ENCODE measurements around the gene ZC3H7A. TPM values are rescaled to one million over a fixed set of nuclear protein-coding genes. Genes with fewer than 3 reads are reported as not detected.

The ZC3H7A gene
- total RNA-seq, 1 experiment from 2014 or later, result 43.1 TPM

GRCh38 chr16:11708421-11708820 lies 88.6 kb downstream of the ZC3H7A start:
- Histone ChIP-seq H3K23ac (ENCODE audit: insufficient read length, low read depth, low read length) (no peak overlapping the region), H3K79me1 (ENCODE audit: insufficient read depth, low read depth, low read length, poor library complexity, severe bottlenecking) (no peaks in the 10 kb centered on the region), H2BK15ac (ENCODE audit: low read depth, low read length) (no peak overlapping the region), H2BK12ac (ENCODE audit: insufficient read length, low read depth, low read length) (no peak overlapping the region), H3K4ac (ENCODE audit: low read depth, low read length) (no peak overlapping the region), H3K27me3 (ENCODE audit: insufficient read depth, low read length) (no peaks in the 10 kb centered on the region), H3K4me1 (ENCODE audit: insufficient read depth, low read length) (no peaks in the 10 kb centered on the region), H2BK20ac (ENCODE audit: low read depth, low read length, poor library complexity, severe bottlenecking) (no peak overlapping the region), H4K5ac (ENCODE audit: insufficient read length, low read depth, low read length) (no peak overlapping the region), H3K18ac (ENCODE audit: insufficient read length, low read depth, low read length) (no peak overlapping the region), H2BK120ac (ENCODE audit: low read depth, low read length, poor library complexity, severe bottlenecking) (no peak overlapping the region), H4K91ac (ENCODE audit: insufficient read length, low read depth, low read length) (no peak overlapping the region), H3K79me2 (ENCODE audit: insufficient read depth, low read length) (no peaks in the 10 kb centered on the region), H4K8ac (replicated peaks; ENCODE audit: insufficient read length, low read depth, low read length) (no peak overlapping the region), H3K56ac (ENCODE audit: insufficient read length, low read depth, low read length) (no peak overlapping the region), H2AFZ (ENCODE audit: low read length) (no peak overlapping the region), H3K23me2 (ENCODE audit: insufficient read length, low read depth, low read length, poor library complexity, severe bottlenecking) (no peaks in the 10 kb centered on the region), H3K27ac (ENCODE audit: insufficient read length, low read depth, low read length) (no peak overlapping the region), H4K20me1 (ENCODE audit: control insufficient read depth, insufficient read depth, insufficient read length) (no peaks in the 10 kb centered on the region), H3K9ac (ENCODE audit: extremely low read depth, insufficient read length, low read length) (no peak overlapping the region), H2BK5ac (ENCODE audit: insufficient read length, low read length) (no peak overlapping the region), H2AK5ac (ENCODE audit: insufficient read length, low read length) (no peak overlapping the region), H3T11ph (ENCODE audit: low read length) (no peak overlapping the region), H3K4me2 (ENCODE audit: insufficient read depth, insufficient read length, low read length) (no peak overlapping the region), H3K9me3 (ENCODE audit: control insufficient read depth, low read depth, low read length) (no peaks in the 10 kb centered on the region), H3K14ac (ENCODE audit: insufficient read depth, low read length) (no peak overlapping the region)
- no peaks in the 10 kb centered on the region for H3K4me1 Mint-ChIP-seq
- WGBS (ENCODE audit: extremely low coverage, insufficient read length, low lambda C conversion rate), result no CpG with 5 or more reads among the region's 1 CpG
- peaks cover 0 to 11% (median 9%) of the 10 kb centered on the region in 3 experiments; a peak in 5 of 7 replicates for H3K36me3 Mint-ChIP-seq (ENCODE audit: insufficient read depth in 1 of 3, low read depth in 3 of 3)
- H3K4me3 Mint-ChIP-seq, result no peak overlapping the region
- no peak for TF ChIP-seq CTCF (conservative IDR thresholded peaks at IDR 0.05)
- no peak for DNase-seq
- H3K27me3 Mint-ChIP-seq (ENCODE audit: low read depth), result no peaks in the 10 kb centered on the region
- no peaks in the 10 kb centered on the region for H3K9me3 Mint-ChIP-seq
- H3K27ac Mint-ChIP-seq, result no peak overlapping the region
